Panc1 (cell line): ENCODE results near the gene HSF2BP.

Experiments
- POLR2AphosphoS5 ChIP-seq: IDR thresholded peaks from 2 replicates; pipeline ENCODE4 v1.6.1; 2012; ENCODE audit warnings: mild to moderate bottlenecking, low read depth, low read length, moderate library complexity
- SIN3A ChIP-seq: IDR thresholded peaks from 2 replicates; pipeline ENCODE4 v1.6.1; 2012; ENCODE audit warnings: low read depth, mild to moderate bottlenecking, low read length, moderate library complexity, borderline replicate concordance; ENCODE audit not compliant: insufficient read depth
- TCF7L2 ChIP-seq: IDR thresholded peaks from 2 replicates; pipeline ENCODE4 v1.6.1; 2011; ENCODE audit warnings: mild to moderate bottlenecking, low read depth, low read length, inconsistent platforms
- TF ChIP-seq, protein P1 (sequence below): fragments of 450-650 bp; IDR thresholded peaks from 2 replicates; pipeline ENCODE4 v1.5.1; 2017; ENCODE audit warnings: mild to moderate bottlenecking
- TF ChIP-seq, protein P2 (sequence below), 2 experiments: IDR thresholded peaks; 2 replicates each; pipeline ENCODE4 v1.6.1; 2011 to 2012; ENCODE audit warnings: low read depth in 2 of 2, control low read depth in 1 of 2, low read length in 1 of 2, mild to moderate bottlenecking in 1 of 2, moderate library complexity in 1 of 2; ENCODE audit not compliant: insufficient read depth in 1 of 2

DNA sequence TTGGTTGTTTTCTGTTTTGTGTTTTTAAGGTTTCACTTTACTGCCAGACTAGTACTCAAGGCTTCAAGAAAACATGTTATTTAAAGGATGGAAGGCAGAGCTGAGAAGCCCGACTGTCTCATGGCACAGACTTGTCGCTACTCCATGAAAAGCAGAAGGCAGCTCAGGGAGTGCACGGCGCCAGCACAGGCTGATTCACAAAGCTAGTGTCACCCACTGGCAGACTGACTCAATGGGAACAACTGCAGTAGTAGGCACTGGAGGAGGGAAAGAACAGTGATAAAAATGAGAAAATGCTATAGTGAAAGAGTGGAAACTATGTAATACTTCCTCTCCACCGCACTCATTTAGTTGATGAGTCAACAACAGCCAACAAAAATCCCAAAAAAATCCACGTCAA lies 14.7 kb downstream of the HSF2BP start:
- TF ChIP-seq TCF7L2 = no peak
- TF ChIP-seq, protein P1, sequence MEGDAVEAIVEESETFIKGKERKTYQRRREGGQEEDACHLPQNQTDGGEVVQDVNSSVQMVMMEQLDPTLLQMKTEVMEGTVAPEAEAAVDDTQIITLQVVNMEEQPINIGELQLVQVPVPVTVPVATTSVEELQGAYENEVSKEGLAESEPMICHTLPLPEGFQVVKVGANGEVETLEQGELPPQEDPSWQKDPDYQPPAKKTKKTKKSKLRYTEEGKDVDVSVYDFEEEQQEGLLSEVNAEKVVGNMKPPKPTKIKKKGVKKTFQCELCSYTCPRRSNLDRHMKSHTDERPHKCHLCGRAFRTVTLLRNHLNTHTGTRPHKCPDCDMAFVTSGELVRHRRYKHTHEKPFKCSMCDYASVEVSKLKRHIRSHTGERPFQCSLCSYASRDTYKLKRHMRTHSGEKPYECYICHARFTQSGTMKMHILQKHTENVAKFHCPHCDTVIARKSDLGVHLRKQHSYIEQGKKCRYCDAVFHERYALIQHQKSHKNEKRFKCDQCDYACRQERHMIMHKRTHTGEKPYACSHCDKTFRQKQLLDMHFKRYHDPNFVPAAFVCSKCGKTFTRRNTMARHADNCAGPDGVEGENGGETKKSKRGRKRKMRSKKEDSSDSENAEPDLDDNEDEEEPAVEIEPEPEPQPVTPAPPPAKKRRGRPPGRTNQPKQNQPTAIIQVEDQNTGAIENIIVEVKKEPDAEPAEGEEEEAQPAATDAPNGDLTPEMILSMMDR = no peak
- no peak for TF ChIP-seq SIN3A
- no peak for TF ChIP-seq POLR2AphosphoS5
- TF ChIP-seq, protein P2, sequence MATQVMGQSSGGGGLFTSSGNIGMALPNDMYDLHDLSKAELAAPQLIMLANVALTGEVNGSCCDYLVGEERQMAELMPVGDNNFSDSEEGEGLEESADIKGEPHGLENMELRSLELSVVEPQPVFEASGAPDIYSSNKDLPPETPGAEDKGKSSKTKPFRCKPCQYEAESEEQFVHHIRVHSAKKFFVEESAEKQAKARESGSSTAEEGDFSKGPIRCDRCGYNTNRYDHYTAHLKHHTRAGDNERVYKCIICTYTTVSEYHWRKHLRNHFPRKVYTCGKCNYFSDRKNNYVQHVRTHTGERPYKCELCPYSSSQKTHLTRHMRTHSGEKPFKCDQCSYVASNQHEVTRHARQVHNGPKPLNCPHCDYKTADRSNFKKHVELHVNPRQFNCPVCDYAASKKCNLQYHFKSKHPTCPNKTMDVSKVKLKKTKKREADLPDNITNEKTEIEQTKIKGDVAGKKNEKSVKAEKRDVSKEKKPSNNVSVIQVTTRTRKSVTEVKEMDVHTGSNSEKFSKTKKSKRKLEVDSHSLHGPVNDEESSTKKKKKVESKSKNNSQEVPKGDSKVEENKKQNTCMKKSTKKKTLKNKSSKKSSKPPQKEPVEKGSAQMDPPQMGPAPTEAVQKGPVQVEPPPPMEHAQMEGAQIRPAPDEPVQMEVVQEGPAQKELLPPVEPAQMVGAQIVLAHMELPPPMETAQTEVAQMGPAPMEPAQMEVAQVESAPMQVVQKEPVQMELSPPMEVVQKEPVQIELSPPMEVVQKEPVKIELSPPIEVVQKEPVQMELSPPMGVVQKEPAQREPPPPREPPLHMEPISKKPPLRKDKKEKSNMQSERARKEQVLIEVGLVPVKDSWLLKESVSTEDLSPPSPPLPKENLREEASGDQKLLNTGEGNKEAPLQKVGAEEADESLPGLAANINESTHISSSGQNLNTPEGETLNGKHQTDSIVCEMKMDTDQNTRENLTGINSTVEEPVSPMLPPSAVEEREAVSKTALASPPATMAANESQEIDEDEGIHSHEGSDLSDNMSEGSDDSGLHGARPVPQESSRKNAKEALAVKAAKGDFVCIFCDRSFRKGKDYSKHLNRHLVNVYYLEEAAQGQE (IDR thresholded peaks at IDR 0.05; ENCODE audit: insufficient read depth in 1 of 2, low read depth in 2 of 2, low read length in 1 of 2) = no peak
